Esophagus muscularis mucosa (tissue), 4 donors: Measurements from ENCODE around the gene LYVE1. TPM values are rescaled to one million over a fixed set of nuclear protein-coding genes. Genes with fewer than 3 reads are reported as not detected.
"Not testable (repeated sequence)": the region's sequence is repeated elsewhere in the genome, so short reads cannot be mapped to it uniquely, and the experiment has no call there.

Experiments
- DNase-seq: peaks from one replicate; pipeline ENCODE4 v3.0.0-alpha.2; 2017; ENCODE audit errors: extremely low spot score
- H3K27ac ChIP-seq, 4 donors: fragments of 200-600 bp; sonication (generic); replicated peaks in 1 of 4; 1 replicate in 3 of 4; 2 replicates in 1 of 4; pipeline ENCODE4 v1.5.1; 2016 to 2019; ENCODE audit warnings: mild to moderate bottlenecking in 1 of 4
- H3K27me3 ChIP-seq, 4 donors: fragments of 200-600 bp; sonication (generic); one replicate each; pipeline versions ENCODE4 v1.5.1 to v1.6.0; 2016 to 2019
- H3K36me3 ChIP-seq, 4 donors: fragments of 200-600 bp; sonication (generic); one replicate each; pipeline ENCODE4 v1.5.1; 2016 to 2019
- H3K4me1 ChIP-seq, 4 donors: fragments of 200-600 bp; sonication (generic); one replicate each; pipeline ENCODE4 v1.5.1; 2016 to 2019
- H3K4me3 ChIP-seq, 4 donors: fragments of 200-600 bp; sonication (generic); 1 replicate in 2 of 4; 2 replicates in 2 of 4; pipeline ENCODE4 v1.5.1; 2016 to 2019; ENCODE audit warnings: mild to moderate bottlenecking in 4 of 4, moderate library complexity in 1 of 4
- H3K9me3 ChIP-seq, 4 donors: fragments of 200-600 bp; sonication (generic); 1 replicate in 3 of 4; 2 replicates in 1 of 4; pipeline ENCODE4 v1.5.1; 2016 to 2019
- EP300 ChIP-seq: sonication (generic); formaldehyde crosslinking; IDR thresholded peaks from one replicate; pipeline ENCODE4 v1.6.1; 2017; ENCODE audit warnings: antibody characterized with exemption
- POLR2A ChIP-seq: fragments of 450-650 bp; IDR thresholded peaks from one replicate; pipeline ENCODE4 v1.6.1; 2017; ENCODE audit warnings: antibody characterized with exemption, moderate library complexity, mild to moderate bottlenecking, low read depth
- POLR2AphosphoS5 ChIP-seq, 2 donors: sonication (generic); formaldehyde crosslinking; IDR thresholded peaks; one replicate each; pipeline ENCODE4 v1.6.1; 2017; ENCODE audit warnings: antibody characterized with exemption in 2 of 2
- WGBS: methylation state at CpG from one replicate; pipeline ENCODE4 v1.1.5; 2018; 5-methylcytosine and 5-hydroxymethylcytosine counted together
- intact Hi-C: fragments of 100-400 bp; cut with DNase I; formaldehyde crosslinking; loops from one replicate; pipeline ENCODE4 v1.15.1; 2023
- total RNA-seq, 4 donors: library from RNA; depleted of rRNA; stranded (reverse); fragments of >200 nt; gene quantifications; one replicate each; pipeline versions ENCODE4 v1.1.0 to v1.2.1, GENCODE V29; 2016
- TF ChIP-seq, protein P1 (sequence below), 3 experiments: fragments of 200-600 bp in 2 of 3; fragments of 450-650 bp in 1 of 3; sonication (generic) in 2 of 3; IDR thresholded peaks; one replicate each; pipeline ENCODE4 v1.5.1; 2017 to 2019; ENCODE audit warnings: antibody characterized with exemption in 3 of 3, mild to moderate bottlenecking in 2 of 3, moderate library complexity in 1 of 3

Gene LYVE1
- total RNA-seq, 4 donors from 2014 or later: 59.5 to 150 (median 74.3) TPM

DNA sequence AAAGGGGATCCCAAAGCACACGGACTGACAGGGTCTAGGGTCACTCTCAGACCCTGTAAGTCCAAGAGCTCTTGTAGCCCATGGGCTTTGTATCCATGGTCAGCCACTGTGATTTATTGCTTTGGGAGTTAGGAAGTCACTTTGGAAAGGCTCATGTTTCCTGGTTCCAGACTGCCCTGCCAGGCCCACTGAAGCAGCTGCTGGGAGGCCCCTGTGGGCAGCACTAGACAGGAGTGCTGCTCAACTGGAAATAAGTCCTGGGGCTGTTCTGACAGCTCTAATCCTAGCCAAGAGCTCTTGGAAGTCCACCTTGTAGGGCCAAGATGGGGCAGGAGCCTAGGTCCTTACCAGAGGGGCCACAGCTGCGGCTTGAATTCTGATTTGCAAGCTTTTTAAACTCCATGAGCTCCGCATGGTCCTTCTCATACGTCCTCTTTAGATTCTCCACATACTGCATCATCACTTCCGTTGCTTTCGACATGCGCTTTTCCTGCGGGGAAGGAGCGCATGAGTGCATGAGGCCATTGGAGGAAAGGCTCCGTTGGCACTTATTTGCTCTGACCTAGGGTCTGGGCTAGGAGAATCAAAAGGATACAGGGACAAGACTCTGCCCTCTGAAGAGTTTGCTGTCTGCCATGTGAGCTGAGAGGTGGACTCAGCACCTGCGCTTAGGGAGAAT, 32.2 kb upstream of the LYVE1 start:
- Histone ChIP-seq H3K9me3 (no peaks in the 10 kb centered on the region), H3K4me3 (no peak overlapping the region), H3K4me1 (peaks cover 24 to 90% (median 73%) of the 10 kb centered on the region in 4 donors), H3K27ac (peak overlapping the region; percentile 80 to 85 (median 83)), H3K27me3 (no peaks in the 10 kb centered on the region), H3K36me3 (peaks cover 0 to 56% (median 15%) of the 10 kb centered on the region in 4 donors)
- intact Hi-C loops: no loop called here
- TF ChIP-seq POLR2AphosphoS5 (IDR thresholded peaks at IDR 0.05) (peak in 1 of 2 donors; percentile 18), EP300 (no peak), POLR2A (no peak)
- peak; percentile 89 for DNase-seq
- 93% methylated on average over 10 of the region's 11 CpGs for WGBS

DNA sequence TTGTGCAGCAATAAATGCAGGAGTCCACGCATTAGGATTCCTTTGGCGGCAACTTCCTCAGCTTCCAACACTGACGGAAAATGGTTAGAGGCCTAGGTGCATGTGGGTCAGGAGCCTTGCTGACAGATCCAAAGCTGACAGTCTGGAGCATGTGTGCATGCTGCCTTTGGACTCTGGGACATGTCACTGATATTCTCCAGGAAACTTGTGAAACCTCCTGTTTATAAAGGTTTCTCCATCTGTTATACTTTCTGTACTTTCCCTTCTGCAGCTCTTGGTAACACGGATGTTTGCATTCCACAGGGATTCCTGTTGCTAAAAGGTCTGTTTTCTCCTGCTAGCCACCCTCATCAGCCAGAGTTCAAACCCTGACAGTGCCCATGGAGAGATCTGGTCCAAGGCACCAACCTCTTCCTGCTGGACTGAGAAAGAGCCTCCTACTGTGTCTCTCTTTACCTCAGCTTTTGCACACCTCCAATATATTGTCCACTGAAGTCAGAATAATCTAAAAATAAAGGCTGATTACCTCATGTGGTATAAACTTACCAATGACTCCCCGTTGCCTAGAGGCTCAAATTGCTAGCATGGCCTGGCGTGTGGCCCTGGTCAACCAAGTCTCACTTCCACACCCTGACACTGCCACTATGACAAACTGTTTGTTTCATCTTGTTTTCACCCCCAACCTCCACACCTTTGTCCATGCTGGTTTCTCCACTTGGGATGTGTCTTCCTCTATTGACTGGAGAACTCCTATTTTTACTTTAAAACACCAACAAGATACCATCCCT, 31.1 kb upstream of the LYVE1 start:
- 34% methylated on average over 6 of the region's 6 CpGs for WGBS
- TF ChIP-seq EP300 (peak; percentile 46), POLR2AphosphoS5 (IDR thresholded peaks at IDR 0.05) (peak; percentile 79 to 92), POLR2A (no peak)
- TF ChIP-seq, protein P1, sequence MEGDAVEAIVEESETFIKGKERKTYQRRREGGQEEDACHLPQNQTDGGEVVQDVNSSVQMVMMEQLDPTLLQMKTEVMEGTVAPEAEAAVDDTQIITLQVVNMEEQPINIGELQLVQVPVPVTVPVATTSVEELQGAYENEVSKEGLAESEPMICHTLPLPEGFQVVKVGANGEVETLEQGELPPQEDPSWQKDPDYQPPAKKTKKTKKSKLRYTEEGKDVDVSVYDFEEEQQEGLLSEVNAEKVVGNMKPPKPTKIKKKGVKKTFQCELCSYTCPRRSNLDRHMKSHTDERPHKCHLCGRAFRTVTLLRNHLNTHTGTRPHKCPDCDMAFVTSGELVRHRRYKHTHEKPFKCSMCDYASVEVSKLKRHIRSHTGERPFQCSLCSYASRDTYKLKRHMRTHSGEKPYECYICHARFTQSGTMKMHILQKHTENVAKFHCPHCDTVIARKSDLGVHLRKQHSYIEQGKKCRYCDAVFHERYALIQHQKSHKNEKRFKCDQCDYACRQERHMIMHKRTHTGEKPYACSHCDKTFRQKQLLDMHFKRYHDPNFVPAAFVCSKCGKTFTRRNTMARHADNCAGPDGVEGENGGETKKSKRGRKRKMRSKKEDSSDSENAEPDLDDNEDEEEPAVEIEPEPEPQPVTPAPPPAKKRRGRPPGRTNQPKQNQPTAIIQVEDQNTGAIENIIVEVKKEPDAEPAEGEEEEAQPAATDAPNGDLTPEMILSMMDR (IDR thresholded peaks at IDR 0.05): no peak
- H3K27me3 ChIP-seq: no peaks in the 10 kb centered on the region
- peaks cover 0 to 45% (median 14%) of the 10 kb centered on the region in 4 donors for H3K36me3 ChIP-seq
- peak; percentile 89 for DNase-seq
- H3K4me3 ChIP-seq: no peak overlapping the region
- H3K27ac ChIP-seq: peak overlapping the region; percentile 80 to 85 (median 83)
- intact Hi-C loops: no loop called here
- peaks cover 21 to 79% (median 64%) of the 10 kb centered on the region in 4 donors for H3K4me1 ChIP-seq
- no peaks in the 10 kb centered on the region for H3K9me3 ChIP-seq

DNA sequence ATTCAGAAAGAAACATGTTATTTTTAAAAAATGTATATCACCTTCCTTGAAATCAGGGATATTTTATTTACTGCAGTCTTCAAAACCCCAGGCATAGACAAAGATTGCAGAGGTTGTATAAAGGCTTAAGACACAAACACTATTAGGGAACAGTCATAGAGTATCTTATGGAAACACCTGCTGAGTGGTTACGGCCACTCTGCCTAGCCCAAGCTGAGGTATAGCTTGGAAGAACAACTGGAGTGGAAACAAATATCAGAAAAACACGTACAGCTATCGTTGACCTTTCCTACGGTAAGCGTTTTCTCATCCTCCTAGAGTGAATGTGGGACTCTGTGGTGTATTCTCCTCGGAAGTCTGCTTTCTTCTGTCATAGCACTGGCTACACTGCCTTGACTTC, 30.4 kb upstream of the LYVE1 start:
- DNase-seq: peak; percentile 80
- TF ChIP-seq EP300: no peak
- TF ChIP-seq POLR2A: no peak
- no peak for TF ChIP-seq POLR2AphosphoS5 (IDR thresholded peaks at IDR 0.05)
- TF ChIP-seq, protein P1 (IDR thresholded peaks at IDR 0.05): no peak
- intact Hi-C loops: no loop called here
- no peak overlapping the region for H3K4me3 ChIP-seq
- H3K27me3 ChIP-seq: no peaks in the 10 kb centered on the region
- H3K4me1 ChIP-seq: peaks cover 13 to 71% (median 59%) of the 10 kb centered on the region in 4 donors
- H3K27ac ChIP-seq: peak overlapping the region; percentile 80 to 85 (median 83)
- H3K9me3 ChIP-seq: no peaks in the 10 kb centered on the region
- peaks cover 0 to 42% (median 12%) of the 10 kb centered on the region in 4 donors for H3K36me3 ChIP-seq
- 88% methylated on average over 6 of the region's 6 CpGs for WGBS

DNA sequence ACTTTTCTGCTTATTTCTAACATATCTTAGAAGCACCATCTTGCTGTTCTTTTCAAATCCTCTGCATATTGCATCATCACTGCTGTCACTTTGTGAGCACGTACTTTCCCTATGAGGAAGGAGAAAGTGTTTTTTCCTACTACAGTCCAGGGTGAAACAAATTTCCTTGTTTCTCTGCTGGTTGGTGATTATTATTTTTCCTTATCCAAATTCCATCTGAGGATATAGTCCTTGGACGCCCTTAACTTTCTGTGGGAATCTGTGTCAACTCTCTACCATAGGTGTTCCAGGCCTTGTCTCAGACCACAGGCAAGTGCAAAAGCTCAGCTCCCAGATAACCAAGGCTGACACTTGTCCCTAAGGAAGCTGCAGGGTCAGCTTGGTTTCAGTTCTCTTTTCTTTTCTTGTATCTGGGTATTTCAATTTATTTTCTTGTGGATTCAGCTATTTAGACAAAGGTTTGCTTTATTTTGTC, 29.4 kb upstream of the LYVE1 start:
- Histone ChIP-seq H3K27ac (peak overlapping the region; percentile 80 to 85 (median 83)), H3K9me3 (no peaks in the 10 kb centered on the region), H3K4me1 (peaks cover 9 to 71% (median 58%) of the 10 kb centered on the region in 4 donors), H3K36me3 (peaks cover 0 to 42% (median 9%) of the 10 kb centered on the region in 4 donors), H3K27me3 (no peaks in the 10 kb centered on the region), H3K4me3 (no peak overlapping the region)
- TF ChIP-seq POLR2AphosphoS5 (IDR thresholded peaks at IDR 0.05): peak in 1 of 2 donors; percentile 27
- TF ChIP-seq POLR2A: no peak
- TF ChIP-seq, protein P1 (IDR thresholded peaks at IDR 0.05): no peak
- TF ChIP-seq EP300: no peak
- peak; percentile 37 for DNase-seq
- intact Hi-C loops: no loop called here
- 83% methylated on average over 2 of the region's 2 CpGs for WGBS

DNA sequence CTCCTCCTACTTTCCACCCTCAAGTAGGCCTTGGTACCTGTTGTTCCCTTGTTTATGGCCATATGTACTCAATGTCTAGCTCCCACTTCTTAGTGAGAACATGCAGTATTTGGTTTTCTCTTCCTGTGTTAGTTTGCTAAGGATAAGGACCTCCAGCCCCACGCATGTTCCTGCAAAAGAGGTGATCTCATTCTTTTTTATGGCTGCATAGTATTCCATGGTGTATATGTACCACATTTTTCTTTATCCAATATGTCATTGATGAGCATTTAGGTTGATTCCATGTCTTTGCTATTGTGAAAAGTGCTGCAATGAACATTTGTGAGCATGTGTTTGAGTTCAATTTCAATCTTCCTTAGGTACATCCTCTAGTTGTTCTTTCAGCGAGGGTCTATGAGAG, 27.4 kb upstream of the LYVE1 start:
- H3K4me3 ChIP-seq, H3K9me3 ChIP-seq, H3K27me3 ChIP-seq, intact Hi-C loops, DNase-seq: not testable (repeated sequence)
- TF ChIP-seq POLR2AphosphoS5 (IDR thresholded peaks at IDR 0.05): peak in 1 of 2 donors; percentile 34
- WGBS: 95% methylated on average over 2 of the region's 2 CpGs
- peak overlapping the region in 2 of 4 donors; percentile 17 to 84 for H3K27ac ChIP-seq
- H3K36me3 ChIP-seq: peaks cover 0 to 32% (median 6%) of the 10 kb centered on the region in 4 donors
- peaks cover 9 to 69% (median 55%) of the 10 kb centered on the region in 4 donors for H3K4me1 ChIP-seq
